GM23248 (cell line): ENCODE data around the gene SULT4A1.

Experiments used
- EZH2 ChIP-seq: fragments of 200-600 bp; sonication (generic); IDR thresholded peaks from 2 replicates; pipeline ENCODE4 v1.6.1; 2018; ENCODE audit warnings: antibody characterized with exemption, mild to moderate bottlenecking; ENCODE audit not compliant: insufficient read depth, poor library complexity, severe bottlenecking
- EZH2phosphoT487 ChIP-seq: fragments of 200-600 bp; sonication (generic); IDR thresholded peaks from 2 replicates; pipeline ENCODE4 v1.6.1; 2018; ENCODE audit warnings: antibody characterized with exemption, moderate library complexity, mild to moderate bottlenecking, low read depth; ENCODE audit not compliant: insufficient read depth

DNA sequence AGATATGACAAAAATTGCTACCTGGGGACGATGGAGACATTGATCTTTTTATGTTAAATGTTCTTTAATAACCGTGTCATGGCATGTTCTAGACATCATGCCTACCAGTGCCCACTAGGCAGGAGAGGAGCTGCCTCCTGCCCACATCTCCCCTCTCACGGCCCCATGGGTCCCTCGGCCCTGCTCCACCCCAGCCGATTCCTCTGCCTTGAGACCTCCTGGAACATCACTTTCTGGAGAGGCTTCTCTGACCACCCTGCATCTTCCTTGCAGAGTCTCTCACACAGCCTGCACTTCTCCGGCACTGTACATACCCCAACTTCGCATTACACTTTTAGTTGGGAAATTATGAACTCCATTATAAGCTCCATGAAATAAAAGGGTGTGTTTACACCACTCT lies 67.0 kb downstream of the SULT4A1 start:
- TF ChIP-seq EZH2 (no peak), EZH2phosphoT487 (no peak)
